PC-3 (cell line): ENCODE measurements around the gene PPEF2.

ENCODE experiments used
- CTCF ChIP-seq: fragments of 300-600 bp; sonication (generic); conservative IDR thresholded peaks from 2 replicates; pipeline ENCODE4 v1.5.1; 2017; ENCODE audit warnings: antibody characterized with exemption, low read depth, mild to moderate bottlenecking, low read length
- EZH2 ChIP-seq: fragments of 300-600 bp; sonication (generic); IDR thresholded peaks from one replicate; pipeline ENCODE4 v1.6.1; 2017; ENCODE audit warnings: antibody characterized with exemption, mild to moderate bottlenecking, low read length; ENCODE audit not compliant: unreplicated experiment

GRCh38 chr4:75881476-75881875 lies 20.8 kb downstream of the PPEF2 start:
- TF ChIP-seq CTCF = no peak
- TF ChIP-seq EZH2 = no peak
